H1 (cell line): ENCODE data around the gene SERGEF.

Source experiments
- EP300 ChIP-seq, 2 experiments: IDR thresholded peaks; 1 replicate in 1 of 2; 2 replicates in 1 of 2; pipeline ENCODE4 v1.6.1; 2011 to 2012; ENCODE audit warnings: low read depth in 2 of 2, low read length in 2 of 2, mild to moderate bottlenecking in 2 of 2, borderline replicate concordance in 1 of 2, inconsistent platforms in 1 of 2, moderate library complexity in 1 of 2
- EZH2 ChIP-seq: fragments of 200-600 bp; sonication (generic); IDR thresholded peaks from 2 replicates; pipeline ENCODE4 v1.7.1; 2012; ENCODE audit warnings: low read depth, mild to moderate bottlenecking, moderate library complexity, low read length, inconsistent platforms; ENCODE audit not compliant: severe bottlenecking
- POLR2AphosphoS5 ChIP-seq: IDR thresholded peaks from 2 replicates; pipeline ENCODE4 v1.6.1; 2011; ENCODE audit warnings: low read depth, low read length
- TAF1 ChIP-seq: IDR thresholded peaks from 2 replicates; pipeline ENCODE4 v1.6.1; 2011; ENCODE audit warnings: mild to moderate bottlenecking, low read depth, low read length
- TF ChIP-seq, protein P1 (sequence below), 3 experiments: IDR thresholded peaks; 1 replicate in 2 of 3; 2 replicates in 1 of 3; pipeline versions ENCODE4 v1.5.1 to v1.6.1; 2011; ENCODE audit warnings: low read length in 3 of 3, mild to moderate bottlenecking in 3 of 3, inconsistent platforms in 2 of 3, low read depth in 1 of 3, moderate library complexity in 1 of 3; ENCODE audit not compliant: insufficient read depth in 1 of 3; ENCODE audit errors: control extremely low read depth in 1 of 3

GRCh38 chr11:17765356-17766072, 247.3 kb downstream of the SERGEF start:
- TF ChIP-seq TAF1 (no peak), EZH2 (no peak), EP300 (IDR thresholded peaks at IDR 0.05; ENCODE audit: borderline replicate concordance in 1 of 2, low read depth in 2 of 2, low read length in 2 of 2) (no peak), POLR2AphosphoS5 (no peak)
- TF ChIP-seq, protein P1, sequence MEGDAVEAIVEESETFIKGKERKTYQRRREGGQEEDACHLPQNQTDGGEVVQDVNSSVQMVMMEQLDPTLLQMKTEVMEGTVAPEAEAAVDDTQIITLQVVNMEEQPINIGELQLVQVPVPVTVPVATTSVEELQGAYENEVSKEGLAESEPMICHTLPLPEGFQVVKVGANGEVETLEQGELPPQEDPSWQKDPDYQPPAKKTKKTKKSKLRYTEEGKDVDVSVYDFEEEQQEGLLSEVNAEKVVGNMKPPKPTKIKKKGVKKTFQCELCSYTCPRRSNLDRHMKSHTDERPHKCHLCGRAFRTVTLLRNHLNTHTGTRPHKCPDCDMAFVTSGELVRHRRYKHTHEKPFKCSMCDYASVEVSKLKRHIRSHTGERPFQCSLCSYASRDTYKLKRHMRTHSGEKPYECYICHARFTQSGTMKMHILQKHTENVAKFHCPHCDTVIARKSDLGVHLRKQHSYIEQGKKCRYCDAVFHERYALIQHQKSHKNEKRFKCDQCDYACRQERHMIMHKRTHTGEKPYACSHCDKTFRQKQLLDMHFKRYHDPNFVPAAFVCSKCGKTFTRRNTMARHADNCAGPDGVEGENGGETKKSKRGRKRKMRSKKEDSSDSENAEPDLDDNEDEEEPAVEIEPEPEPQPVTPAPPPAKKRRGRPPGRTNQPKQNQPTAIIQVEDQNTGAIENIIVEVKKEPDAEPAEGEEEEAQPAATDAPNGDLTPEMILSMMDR (IDR thresholded peaks at IDR 0.05; ENCODE audit: control extremely low read depth in 1 of 3, insufficient read depth in 1 of 3, low read depth in 1 of 3, low read length in 3 of 3) = no peak
